Nephron progenitor cell (in vitro differentiated cells): ENCODE measurements around the gene HYDIN.
A peak's percentile ranks its signal among the peaks of the same experiment; 100 is the strongest.

Source experiments
- DNase-seq: peaks from one replicate; pipeline ENCODE4 v3.0.0; 2021
- H3K27ac Mint-ChIP-seq: 2 replicates; pipeline ENCODE4 v1.8.0; 2021; ENCODE audit warnings: mild to moderate bottlenecking, moderate library complexity, mixed read lengths
- H3K27me3 Mint-ChIP-seq: 2 replicates; pipeline ENCODE4 v1.8.0; 2021; ENCODE audit warnings: mild to moderate bottlenecking, low read depth, mixed read lengths; ENCODE audit not compliant: poor library complexity
- H3K36me3 Mint-ChIP-seq: 2 replicates; pipeline ENCODE4 v1.8.0; 2021; ENCODE audit warnings: low read depth, mixed read lengths
- H3K4me1 Mint-ChIP-seq: 2 replicates; pipeline ENCODE4 v1.8.0; 2021; ENCODE audit warnings: mixed read lengths
- H3K4me3 Mint-ChIP-seq: 2 replicates; pipeline ENCODE4 v1.8.0; 2021; ENCODE audit warnings: mild to moderate bottlenecking, moderate library complexity, mixed read lengths
- H3K9me3 Mint-ChIP-seq: 2 replicates; pipeline ENCODE4 v1.8.0; 2021; ENCODE audit warnings: mild to moderate bottlenecking, moderate library complexity, mixed read lengths
- TF ChIP-seq, protein P1 (sequence below): fragments of 200-600 bp; sonication (generic); IDR thresholded peaks from 2 replicates; pipeline ENCODE4 v1.5.0; 2021; ENCODE audit warnings: antibody characterized with exemption

HYDIN gene

DNA sequence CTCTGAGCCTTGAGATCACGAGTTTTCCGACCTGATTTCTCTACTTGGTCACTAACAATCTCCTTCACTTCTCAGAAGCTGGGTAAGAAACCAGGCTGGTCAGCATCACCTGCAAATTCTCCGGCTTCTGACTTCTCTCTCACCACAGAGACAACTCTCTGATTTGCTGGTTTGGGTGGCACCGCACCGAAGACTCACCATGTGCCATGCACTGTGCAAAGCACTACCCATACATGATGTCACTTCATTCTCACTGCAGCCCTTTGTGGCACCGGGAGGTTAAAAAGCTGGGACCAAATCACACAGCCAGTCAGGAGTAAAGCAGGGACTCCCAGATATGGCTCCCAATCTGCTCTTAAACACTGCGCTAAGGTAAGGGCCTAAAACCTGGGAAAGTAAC is 430.2 kb downstream of the HYDIN start:
- no peak for DNase-seq
- Mint-ChIP-seq H3K27ac (peak overlapping the region; percentile 85), H3K4me1 (peaks cover 28% of the 10 kb centered on the region), H3K27me3 (peaks cover 40% of the 10 kb centered on the region), H3K4me3 (peak overlapping the region; percentile 94), H3K9me3 (peaks cover 10% of the 10 kb centered on the region), H3K36me3 (peaks cover 13% of the 10 kb centered on the region)
- TF ChIP-seq, protein P1, sequence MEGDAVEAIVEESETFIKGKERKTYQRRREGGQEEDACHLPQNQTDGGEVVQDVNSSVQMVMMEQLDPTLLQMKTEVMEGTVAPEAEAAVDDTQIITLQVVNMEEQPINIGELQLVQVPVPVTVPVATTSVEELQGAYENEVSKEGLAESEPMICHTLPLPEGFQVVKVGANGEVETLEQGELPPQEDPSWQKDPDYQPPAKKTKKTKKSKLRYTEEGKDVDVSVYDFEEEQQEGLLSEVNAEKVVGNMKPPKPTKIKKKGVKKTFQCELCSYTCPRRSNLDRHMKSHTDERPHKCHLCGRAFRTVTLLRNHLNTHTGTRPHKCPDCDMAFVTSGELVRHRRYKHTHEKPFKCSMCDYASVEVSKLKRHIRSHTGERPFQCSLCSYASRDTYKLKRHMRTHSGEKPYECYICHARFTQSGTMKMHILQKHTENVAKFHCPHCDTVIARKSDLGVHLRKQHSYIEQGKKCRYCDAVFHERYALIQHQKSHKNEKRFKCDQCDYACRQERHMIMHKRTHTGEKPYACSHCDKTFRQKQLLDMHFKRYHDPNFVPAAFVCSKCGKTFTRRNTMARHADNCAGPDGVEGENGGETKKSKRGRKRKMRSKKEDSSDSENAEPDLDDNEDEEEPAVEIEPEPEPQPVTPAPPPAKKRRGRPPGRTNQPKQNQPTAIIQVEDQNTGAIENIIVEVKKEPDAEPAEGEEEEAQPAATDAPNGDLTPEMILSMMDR: no peak

DNA sequence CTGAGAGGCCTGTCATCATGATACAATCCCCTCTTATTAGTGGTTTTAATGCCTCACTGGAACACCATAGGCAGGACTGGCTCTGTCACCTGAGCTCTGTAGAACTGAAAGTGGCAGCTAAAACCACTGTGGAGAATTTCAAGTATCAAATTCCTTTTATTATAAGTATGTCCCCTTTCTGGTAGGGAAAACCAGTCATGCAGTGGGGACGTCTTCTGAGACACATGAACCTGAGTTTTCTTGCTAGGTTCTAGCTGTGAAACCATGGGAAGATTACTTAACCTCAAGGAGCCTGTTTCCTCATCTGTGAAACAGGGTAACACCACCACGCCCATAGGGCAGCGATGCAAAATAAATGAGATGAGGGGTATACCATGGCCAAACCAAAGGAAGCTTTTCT is 434.2 kb downstream of the HYDIN start:
- no peak overlapping the region for H3K27ac Mint-ChIP-seq
- H3K27me3 Mint-ChIP-seq: peaks cover 8% of the 10 kb centered on the region
- TF ChIP-seq, protein P1: no peak
- H3K4me1 Mint-ChIP-seq: peaks cover 45% of the 10 kb centered on the region
- H3K36me3 Mint-ChIP-seq: peaks cover 13% of the 10 kb centered on the region
- no peak overlapping the region for H3K4me3 Mint-ChIP-seq
- DNase-seq: no peak
- no peaks in the 10 kb centered on the region for H3K9me3 Mint-ChIP-seq

DNA sequence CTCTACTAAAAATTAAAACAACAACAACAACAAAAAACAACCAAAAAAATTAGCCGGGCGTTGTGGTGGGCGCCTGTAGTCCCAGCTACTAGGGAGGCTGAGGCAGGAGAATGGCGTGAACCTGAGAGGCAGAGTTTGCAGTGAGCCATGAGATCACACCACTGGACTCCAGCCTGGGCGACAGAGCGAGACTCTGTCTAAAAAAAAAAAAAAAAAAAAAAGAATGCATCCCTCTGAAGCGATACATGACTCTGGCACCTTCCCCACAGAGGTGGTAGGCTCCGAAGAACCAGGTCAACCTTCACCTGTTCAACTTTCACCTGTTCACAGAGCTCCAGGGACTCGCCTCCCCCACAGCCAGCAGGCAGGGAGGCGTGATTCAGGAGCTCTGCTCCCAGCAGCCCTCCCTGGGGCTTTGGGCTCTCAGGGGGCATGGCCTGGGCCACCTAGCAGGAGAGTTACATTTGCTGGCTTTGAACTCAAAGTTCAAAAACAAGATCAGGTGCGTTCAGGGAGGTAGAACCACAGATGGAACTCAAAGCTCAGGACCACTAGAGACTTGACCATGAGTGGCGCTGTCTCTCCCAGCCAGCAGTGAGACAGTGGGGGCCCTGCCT is 435.1 kb downstream of the HYDIN start:
- H3K9me3 Mint-ChIP-seq: no peaks in the 10 kb centered on the region
- no peak for DNase-seq
- peaks cover 51% of the 10 kb centered on the region for H3K4me1 Mint-ChIP-seq
- TF ChIP-seq, protein P1: no peak
- no peak overlapping the region for H3K27ac Mint-ChIP-seq
- H3K36me3 Mint-ChIP-seq: peaks cover 13% of the 10 kb centered on the region
- H3K4me3 Mint-ChIP-seq: no peak overlapping the region
- H3K27me3 Mint-ChIP-seq: peaks cover 8% of the 10 kb centered on the region

DNA sequence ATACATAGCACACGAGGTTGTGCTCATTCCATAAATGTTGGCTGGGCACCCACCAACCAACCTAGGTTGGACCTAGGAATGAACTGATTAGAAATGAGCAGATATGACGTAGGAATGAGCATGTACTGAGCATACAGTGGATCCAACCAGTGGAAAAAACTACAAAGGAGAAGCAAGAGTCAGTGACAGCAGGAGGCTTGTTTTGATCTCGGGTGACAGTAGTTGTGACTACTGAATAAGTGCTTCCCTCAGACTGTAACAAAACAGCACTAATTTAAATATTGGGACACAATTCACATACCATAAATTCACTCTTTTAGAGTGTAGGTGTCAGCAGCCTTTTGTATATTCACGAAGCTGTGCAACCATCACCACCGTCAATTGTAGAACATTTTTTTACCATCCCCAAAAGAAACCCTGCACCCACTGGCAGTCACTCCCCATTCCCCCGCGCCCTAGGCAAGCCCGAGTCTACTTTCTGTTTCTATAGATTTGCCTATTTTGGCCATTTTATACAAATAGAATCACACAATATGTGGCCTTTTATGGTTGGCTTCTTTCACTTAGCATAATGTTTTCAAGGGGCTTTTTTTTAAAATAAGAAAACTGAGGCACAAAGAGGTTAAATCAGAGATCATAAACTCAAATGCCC is 436.5 kb downstream of the HYDIN start:
- peak overlapping the region; percentile 54 for H3K27ac Mint-ChIP-seq
- TF ChIP-seq, protein P1: no peak

DNA sequence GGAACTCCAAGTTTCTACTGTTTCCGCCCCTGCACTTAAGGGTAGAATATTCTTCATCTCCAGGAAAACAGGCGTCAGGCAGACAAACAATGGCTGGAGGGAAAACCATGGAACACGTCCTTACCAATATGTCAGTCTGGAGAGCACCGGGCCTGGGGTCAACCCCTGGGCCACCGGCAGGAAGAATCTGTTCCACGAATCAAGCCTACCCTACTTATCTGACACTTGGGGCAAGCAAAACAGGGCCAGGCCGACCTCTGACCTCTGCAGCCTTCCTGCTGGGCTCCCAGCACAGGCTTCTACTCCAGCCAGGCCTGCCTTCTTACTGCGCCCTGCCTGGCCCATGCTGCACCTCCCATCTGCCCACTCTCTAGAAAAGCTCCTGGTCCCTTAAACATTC is 439.7 kb downstream of the HYDIN start:
- DNase-seq: peak; percentile 37
- Mint-ChIP-seq H3K27me3 (peaks cover 8% of the 10 kb centered on the region), H3K36me3 (no peaks in the 10 kb centered on the region), H3K4me3 (peak overlapping the region; percentile 10), H3K4me1 (peaks cover 66% of the 10 kb centered on the region), H3K9me3 (no peaks in the 10 kb centered on the region), H3K27ac (peak overlapping the region; percentile 97)
- TF ChIP-seq, protein P1: no peak

More for the DNA sequence above, 436.5 kb downstream of the HYDIN start:
- Mint-ChIP-seq H3K27me3 (peaks cover 5% of the 10 kb centered on the region), H3K36me3 (peaks cover 13% of the 10 kb centered on the region), H3K4me3 (no peak overlapping the region), H3K4me1 (peaks cover 51% of the 10 kb centered on the region), H3K9me3 (no peaks in the 10 kb centered on the region)
- DNase-seq: no peak
